SU-DHL-6 (cell line): ENCODE data around the gene GRIK4.

Experiments used
- EZH2phosphoT487 ChIP-seq: fragments of 200-600 bp; sonication (generic), shearing (Covaris generic); conservative IDR thresholded peaks from 2 replicates; pipeline ENCODE4 v1.6.1; 2018; ENCODE audit warnings: mild to moderate bottlenecking, antibody characterized with exemption, low read length, moderate library complexity, mixed read lengths
- TF ChIP-seq, protein P1 (sequence below): fragments of 200-600 bp; sonication (generic); IDR thresholded peaks from one replicate; pipeline ENCODE4 v1.5.1; 2017; ENCODE audit warnings: antibody characterized with exemption, mild to moderate bottlenecking, low read length, moderate library complexity; ENCODE audit not compliant: insufficient read depth, poor library complexity, severe bottlenecking

DNA sequence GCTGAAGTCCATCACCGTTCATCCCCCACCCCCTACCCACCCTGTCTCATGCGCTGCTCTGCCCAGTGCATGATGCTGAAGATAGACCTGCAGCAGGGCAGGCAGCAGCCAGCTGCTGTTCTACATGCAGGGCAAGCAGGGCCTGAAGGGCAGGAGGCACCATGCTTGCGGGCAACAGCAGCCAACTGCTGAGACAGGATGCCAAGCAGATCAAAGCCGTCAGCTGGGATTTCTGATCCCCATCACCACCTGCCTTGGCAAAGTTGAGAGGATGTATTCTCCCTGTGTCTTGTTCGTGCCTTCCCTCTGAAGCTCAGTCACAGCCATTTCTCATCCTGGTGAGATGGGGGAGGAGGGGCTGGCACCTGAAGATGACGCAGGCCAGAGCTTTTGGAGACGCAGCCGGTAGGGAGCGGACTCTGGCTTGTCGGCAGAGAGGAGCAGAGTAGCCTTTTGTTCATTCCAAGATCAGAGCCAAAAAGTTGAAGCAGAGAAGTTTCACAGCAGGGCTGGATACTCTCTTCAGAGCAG, 227.0 kb downstream of the GRIK4 start:
- TF ChIP-seq, protein P1, sequence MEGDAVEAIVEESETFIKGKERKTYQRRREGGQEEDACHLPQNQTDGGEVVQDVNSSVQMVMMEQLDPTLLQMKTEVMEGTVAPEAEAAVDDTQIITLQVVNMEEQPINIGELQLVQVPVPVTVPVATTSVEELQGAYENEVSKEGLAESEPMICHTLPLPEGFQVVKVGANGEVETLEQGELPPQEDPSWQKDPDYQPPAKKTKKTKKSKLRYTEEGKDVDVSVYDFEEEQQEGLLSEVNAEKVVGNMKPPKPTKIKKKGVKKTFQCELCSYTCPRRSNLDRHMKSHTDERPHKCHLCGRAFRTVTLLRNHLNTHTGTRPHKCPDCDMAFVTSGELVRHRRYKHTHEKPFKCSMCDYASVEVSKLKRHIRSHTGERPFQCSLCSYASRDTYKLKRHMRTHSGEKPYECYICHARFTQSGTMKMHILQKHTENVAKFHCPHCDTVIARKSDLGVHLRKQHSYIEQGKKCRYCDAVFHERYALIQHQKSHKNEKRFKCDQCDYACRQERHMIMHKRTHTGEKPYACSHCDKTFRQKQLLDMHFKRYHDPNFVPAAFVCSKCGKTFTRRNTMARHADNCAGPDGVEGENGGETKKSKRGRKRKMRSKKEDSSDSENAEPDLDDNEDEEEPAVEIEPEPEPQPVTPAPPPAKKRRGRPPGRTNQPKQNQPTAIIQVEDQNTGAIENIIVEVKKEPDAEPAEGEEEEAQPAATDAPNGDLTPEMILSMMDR: no peak
- no peak for TF ChIP-seq EZH2phosphoT487
